Neural progenitor cell (in vitro differentiated cells): ENCODE results near the gene SPECC1L. TPM values are rescaled to one million over a fixed set of nuclear protein-coding genes. Genes with fewer than 3 reads are reported as not detected.
"Not testable (repeated sequence)": the region's sequence is repeated elsewhere in the genome, so short reads cannot be mapped to it uniquely, and the experiment has no call there.

ENCODE experiments used
- DNase-seq: peaks from one replicate; pipeline ENCODE4 v3.0.0-alpha.2; 2016; ENCODE audit warnings: low spot score
- H2AFZ ChIP-seq: fragments of 200-600 bp; sonication (generic); replicated peaks from 2 replicates; pipeline ENCODE4 v1.6.1; 2016; ENCODE audit warnings: antibody characterized with exemption
- H3F3A ChIP-seq: fragments of 200-600 bp; sonication (generic); 2 replicates; pipeline ENCODE4 v1.6.1; 2016; ENCODE audit warnings: antibody characterized with exemption, low read depth
- H3K27ac ChIP-seq: fragments of 200-600 bp; sonication (generic); 2 replicates; pipeline ENCODE4 v1.5.1; 2016; ENCODE audit warnings: mild to moderate bottlenecking
- H3K27me3 ChIP-seq: fragments of 200-600 bp; sonication (generic); 2 replicates; pipeline ENCODE4 v1.6.1; 2016; ENCODE audit warnings: mild to moderate bottlenecking, moderate library complexity
- H3K36me3 ChIP-seq: fragments of 200-600 bp; sonication (generic); 2 replicates; pipeline ENCODE4 v1.5.1; 2016
- H3K4me1 ChIP-seq: fragments of 200-600 bp; sonication (generic); 2 replicates; pipeline ENCODE4 v1.6.1; 2016; ENCODE audit warnings: mixed run types
- H3K4me2 ChIP-seq: fragments of 200-600 bp; sonication (generic); 2 replicates; pipeline ENCODE4 v1.6.1; 2016
- H3K4me3 ChIP-seq: fragments of 200-600 bp; sonication (generic); 2 replicates; pipeline ENCODE4 v1.5.1; 2016
- H3K79me2 ChIP-seq: fragments of 200-600 bp; sonication (generic); 2 replicates; pipeline ENCODE4 v1.6.1; 2016; ENCODE audit warnings: low read depth
- H3K9ac ChIP-seq: fragments of 200-600 bp; sonication (generic); 2 replicates; pipeline ENCODE4 v1.6.1; 2016
- H3K9me3 ChIP-seq: fragments of 200-600 bp; sonication (generic); 2 replicates; pipeline ENCODE4 v1.5.1; 2016; ENCODE audit warnings: low read depth
- H4K20me1 ChIP-seq: fragments of 200-600 bp; sonication (generic); 2 replicates; pipeline ENCODE4 v1.6.1; 2016; ENCODE audit warnings: low read depth
- H3K27ac Mint-ChIP-seq: 3 replicates; pipeline ENCODE4 v1.8.0; 2021; ENCODE audit warnings: mixed read lengths
- H3K27me3 Mint-ChIP-seq: 2 replicates; pipeline ENCODE4 v1.8.0; 2022; ENCODE audit warnings: low read depth, mild to moderate bottlenecking, inconsistent platforms, moderate library complexity, mixed read lengths; ENCODE audit not compliant: insufficient read depth
- H3K36me3 Mint-ChIP-seq: 3 replicates; pipeline ENCODE4 v1.8.0; 2021; ENCODE audit warnings: mixed read lengths
- H3K4me1 Mint-ChIP-seq: 3 replicates; pipeline ENCODE4 v1.8.0; 2021; ENCODE audit warnings: mixed read lengths
- H3K4me3 Mint-ChIP-seq: 3 replicates; pipeline ENCODE4 v1.8.0; 2021; ENCODE audit warnings: mild to moderate bottlenecking, moderate library complexity, mixed read lengths
- H3K9me3 Mint-ChIP-seq: 3 replicates; pipeline ENCODE4 v1.8.0; 2020; ENCODE audit warnings: mixed read lengths
- CTCF ChIP-seq: fragments of 200-600 bp; sonication (generic); IDR thresholded peaks from 2 replicates; pipeline ENCODE4 v1.5.1; 2017; ENCODE audit warnings: antibody characterized with exemption, mild to moderate bottlenecking
- EZH2 ChIP-seq: fragments of 200-600 bp; sonication (generic); IDR thresholded peaks from 2 replicates; pipeline ENCODE4 v1.6.1; 2017; ENCODE audit warnings: antibody characterized with exemption, mild to moderate bottlenecking, moderate library complexity
- EZH2phosphoT487 ChIP-seq: fragments of 200-600 bp; sonication (generic); IDR thresholded peaks from 2 replicates; pipeline ENCODE4 v1.6.1; 2017; ENCODE audit warnings: antibody characterized with exemption
- total RNA-seq: library from RNA; depleted of rRNA; stranded (reverse); fragments of >200 nt; gene quantifications from 2 replicates; pipeline ENCODE4 v1.2.3, GENCODE V29; 2015; ENCODE audit warnings: low replicate concordance

SPECC1L gene
- total RNA-seq, 1 donor from 2014 or later: 48.9 TPM

DNA sequence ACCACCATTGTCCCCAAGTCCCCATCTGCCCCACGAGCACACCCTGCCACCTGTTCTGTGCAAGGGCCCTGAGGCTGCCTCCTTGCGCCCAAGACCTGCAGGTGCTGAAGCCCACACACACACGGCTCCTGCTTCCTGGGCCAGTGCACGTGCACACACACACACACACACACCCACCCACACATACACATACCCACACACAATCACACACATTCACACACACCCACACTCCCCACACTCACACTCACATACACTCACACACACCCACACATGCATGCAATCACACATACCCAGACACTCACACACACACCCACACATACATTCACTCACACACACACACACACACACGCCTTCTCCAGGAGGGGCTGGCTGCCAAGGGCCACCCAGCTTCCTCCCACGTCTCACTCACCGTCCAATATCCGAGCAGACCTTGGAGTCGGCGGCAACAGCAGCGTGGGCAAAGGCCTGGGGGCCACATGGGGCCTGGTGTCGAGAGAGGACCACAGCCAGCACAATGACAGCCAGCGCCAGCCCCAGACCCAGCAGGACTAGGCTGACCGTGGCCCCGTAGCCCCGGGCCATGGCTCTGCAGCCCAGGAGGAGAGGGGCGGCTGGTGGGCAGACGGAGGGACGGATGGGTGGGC lies 26.4 kb upstream of the SPECC1L start:
- Histone ChIP-seq H3K27me3 (no peaks in the 10 kb centered on the region), H3K9me3 (no peaks in the 10 kb centered on the region), H3K9ac (no peak overlapping the region), H3K27ac (no peak overlapping the region), H3K4me1 (peaks cover 7% of the 10 kb centered on the region), H3K4me3 (no peak overlapping the region), H3K4me2 (no peak overlapping the region), H4K20me1 (no peaks in the 10 kb centered on the region), H3K79me2 (no peaks in the 10 kb centered on the region), H2AFZ (no peak overlapping the region), H3F3A (no peaks in the 10 kb centered on the region), H3K36me3 (no peaks in the 10 kb centered on the region)
- Mint-ChIP-seq H3K27me3 (peaks cover 2% of the 10 kb centered on the region), H3K4me1 (peaks cover 16% of the 10 kb centered on the region), H3K4me3 (peak overlapping the region; percentile 13), H3K36me3 (no peaks in the 10 kb centered on the region), H3K9me3 (no peaks in the 10 kb centered on the region), H3K27ac (peak overlapping the region; percentile 79)
- no peak for TF ChIP-seq EZH2phosphoT487
- TF ChIP-seq CTCF: no peak
- TF ChIP-seq EZH2: no peak
- DNase-seq: no peak

GRCh38 chr22:24245030-24245431 lies 25.6 kb upstream of the SPECC1L start, which contains the start of gene GGT5:
Gene GGT5 (minus strand): TSS chr22:24245082. CDS start chr22:24244725, 357 bp downstream.
- H3K4me3 ChIP-seq, H3K79me2 ChIP-seq, H3K9ac ChIP-seq, H3K36me3 ChIP-seq, H3K27me3 Mint-ChIP-seq, H2AFZ ChIP-seq, DNase-seq, H3F3A ChIP-seq, H3K27me3 ChIP-seq, H3K4me2 ChIP-seq, H3K27ac ChIP-seq, H3K4me1 ChIP-seq, H3K36me3 Mint-ChIP-seq, H4K20me1 ChIP-seq, H3K9me3 ChIP-seq, H3K9me3 Mint-ChIP-seq: not testable (repeated sequence)
- Mint-ChIP-seq H3K4me1 (peaks cover 16% of the 10 kb centered on the region), H3K27ac (peak within 1 kb of the TSS; percentile 79), H3K4me3 (peak within 1 kb of the TSS; percentile 29)

- not testable (repeated sequence) for H3K9me3 ChIP-seq, H3K27me3 Mint-ChIP-seq, H3F3A ChIP-seq, H2AFZ ChIP-seq, H3K27me3 ChIP-seq, H3K9me3 Mint-ChIP-seq, H3K36me3 ChIP-seq, H3K4me2 ChIP-seq, H3K4me1 ChIP-seq, H3K27ac ChIP-seq, H3K27ac Mint-ChIP-seq, H3K9ac ChIP-seq, H4K20me1 ChIP-seq, DNase-seq, H3K4me3 ChIP-seq, H3K36me3 Mint-ChIP-seq, H3K79me2 ChIP-seq, H3K4me3 Mint-ChIP-seq
- H3K4me1 Mint-ChIP-seq: peaks cover 16% of the 10 kb centered on the region
Measured at GRCh38 chr22:24245584-24246561, 24.8 kb upstream of the SPECC1L start.

DNA sequence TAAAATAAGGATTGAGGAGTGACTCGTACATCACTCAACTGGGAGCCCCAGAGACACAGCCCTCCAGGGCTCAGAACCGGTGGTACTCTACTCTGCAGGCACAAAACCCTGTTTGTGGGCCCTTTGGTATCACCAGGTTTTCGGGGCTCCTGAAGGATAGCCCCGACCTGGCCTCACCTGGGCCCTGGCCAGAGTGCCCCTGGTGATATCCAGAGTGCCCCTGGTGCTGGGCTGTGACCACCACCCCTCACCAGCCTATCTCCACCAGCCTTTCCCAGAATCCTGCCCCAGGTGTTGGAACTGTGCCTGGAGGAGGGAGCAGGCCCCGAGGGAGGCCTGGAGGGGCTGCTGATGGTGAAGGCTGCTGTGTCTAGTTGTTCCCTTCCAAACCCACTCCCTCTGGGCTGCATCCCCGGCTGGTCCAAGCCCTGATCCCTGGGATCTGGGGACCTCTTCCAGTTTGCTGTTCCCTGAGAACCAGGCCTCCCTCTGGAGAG lies 23.6 kb upstream of the SPECC1L start:
- H3K9me3 ChIP-seq: no peaks in the 10 kb centered on the region
- no peaks in the 10 kb centered on the region for H3K79me2 ChIP-seq
- H3K4me3 ChIP-seq: no peak overlapping the region
- H2AFZ ChIP-seq: peak overlapping the region; percentile 63
- TF ChIP-seq EZH2 (no peak), CTCF (no peak)
- no peaks in the 10 kb centered on the region for H3F3A ChIP-seq
- no peaks in the 10 kb centered on the region for H3K36me3 Mint-ChIP-seq
- peaks cover 2% of the 10 kb centered on the region for H3K27me3 Mint-ChIP-seq
- H3K4me1 ChIP-seq: peaks cover 7% of the 10 kb centered on the region
- H3K27ac Mint-ChIP-seq: no peak overlapping the region
- no peak overlapping the region for H3K4me3 Mint-ChIP-seq
- H3K27ac ChIP-seq: no peak overlapping the region
- H3K27me3 ChIP-seq: no peaks in the 10 kb centered on the region
- no peak overlapping the region for H3K4me2 ChIP-seq
- peaks cover 16% of the 10 kb centered on the region for H3K4me1 Mint-ChIP-seq
- H4K20me1 ChIP-seq: no peaks in the 10 kb centered on the region
- H3K9me3 Mint-ChIP-seq: no peaks in the 10 kb centered on the region
- H3K9ac ChIP-seq: no peak overlapping the region
- no peak for DNase-seq
- no peaks in the 10 kb centered on the region for H3K36me3 ChIP-seq
